ENCODE measurements around the gene ABCA3. TPM values are rescaled to one million over a fixed set of nuclear protein-coding genes. Genes with fewer than 3 reads are reported as not detected.

Gene ABCA3
- total and polyA plus RNA-seq, 3 experiments from 2014 or later = 4.1 to 7.9 (median 7.0) TPM

DNA sequence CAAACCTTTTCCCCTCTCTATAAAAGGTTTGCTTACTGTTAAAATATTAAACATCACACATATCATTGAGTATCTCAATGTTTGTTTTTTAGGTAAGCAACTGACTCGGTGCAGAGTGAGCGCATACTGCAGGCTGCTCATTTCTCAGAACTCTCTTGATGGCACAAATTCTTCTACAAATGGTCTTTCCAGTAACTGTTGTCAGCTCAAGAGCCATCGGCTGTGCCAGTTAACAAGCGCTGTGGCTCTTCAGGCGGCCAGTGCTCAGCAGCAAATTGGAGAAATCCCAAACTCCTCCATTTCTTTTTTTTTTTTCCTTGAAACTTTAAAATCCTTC, 8.6 kb downstream of the ABCA3 start:
- ChIA-PET CTCF (no interaction called here), POLR2A (no interaction called here)
- Mint-ChIP-seq H3K27me3 (peaks cover 3 to 11% of the 10 kb centered on the region in 2 donors), H3K36me3 (peaks cover 0 to 1% (median 0%) of the 10 kb centered on the region in 3 donors), H3K9me3 (no peaks in the 10 kb centered on the region), H3K4me3 (no peak overlapping the region), H3K4me1 (peaks cover 0 to 8% (median 4%) of the 10 kb centered on the region in 3 donors), H3K27ac (no peak overlapping the region)
- no peak for DNase-seq
- Histone ChIP-seq H3K27me3 (ENCODE audit: insufficient read depth, low read length, poor library complexity, severe bottlenecking) (no peaks in the 10 kb centered on the region), H3K4me1 (ENCODE audit: insufficient read depth, low read length) (no peaks in the 10 kb centered on the region), H3K4me3 (ENCODE audit: low read length) (no peak overlapping the region), H3K9me3 (ENCODE audit: low read length) (no peaks in the 10 kb centered on the region), H3K27ac (ENCODE audit: low read depth, low read length) (no peak overlapping the region), H3K36me3 (ENCODE audit: insufficient read depth, low read length) (no peaks in the 10 kb centered on the region)

- Mint-ChIP-seq H3K4me3 (no peak overlapping the region), H3K27ac (no peak overlapping the region), H3K9me3 (no peaks in the 10 kb centered on the region), H3K4me1 (peaks cover 0 to 8% (median 4%) of the 10 kb centered on the region in 3 donors), H3K27me3 (peaks cover 3 to 11% of the 10 kb centered on the region in 2 donors), H3K36me3 (peaks cover 0 to 1% (median 0%) of the 10 kb centered on the region in 3 donors)
- Histone ChIP-seq H3K27ac (ENCODE audit: low read depth, low read length) (no peak overlapping the region), H3K4me1 (ENCODE audit: insufficient read depth, low read length) (no peaks in the 10 kb centered on the region), H3K36me3 (ENCODE audit: insufficient read depth, low read length) (no peaks in the 10 kb centered on the region), H3K9me3 (ENCODE audit: low read length) (no peaks in the 10 kb centered on the region), H3K27me3 (ENCODE audit: insufficient read depth, low read length, poor library complexity, severe bottlenecking) (no peaks in the 10 kb centered on the region), H3K4me3 (ENCODE audit: low read length) (no peak overlapping the region)
- POLR2A ChIA-PET = no interaction called here
- CTCF ChIA-PET = no interaction called here
- DNase-seq = no peak
Observed at GRCh38 chr16:2331199-2331930, 9.2 kb downstream of the ABCA3 start.

DNA sequence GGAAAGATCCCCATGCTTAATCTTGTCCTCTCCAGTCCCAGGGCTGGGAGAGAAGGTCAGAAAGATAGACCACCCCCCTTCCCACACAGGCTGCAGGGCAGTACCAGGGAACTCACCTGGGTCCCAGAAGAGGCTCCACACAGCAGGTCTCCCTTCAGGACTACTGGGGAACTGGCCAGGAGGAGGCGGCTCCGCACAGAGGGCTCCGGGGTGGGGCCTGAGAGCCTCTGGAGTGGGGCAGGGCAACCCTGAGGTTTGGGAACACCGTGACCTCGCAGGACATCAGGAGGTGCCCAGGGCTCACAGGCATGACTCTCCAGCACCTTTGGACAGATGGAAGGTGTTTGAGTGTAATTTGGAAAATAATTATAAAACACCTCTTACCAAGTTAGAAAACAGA, 11.0 kb downstream of the ABCA3 start:
- Mint-ChIP-seq H3K9me3 (no peaks in the 10 kb centered on the region), H3K27me3 (peaks cover 3 to 11% of the 10 kb centered on the region in 2 donors), H3K4me1 (no peaks in the 10 kb centered on the region), H3K36me3 (peaks cover 0 to 11% (median 1%) of the 10 kb centered on the region in 3 donors), H3K4me3 (no peak overlapping the region), H3K27ac (no peak overlapping the region)
- Histone ChIP-seq H3K9me3 (ENCODE audit: low read length) (no peaks in the 10 kb centered on the region), H3K27me3 (ENCODE audit: insufficient read depth, low read length, poor library complexity, severe bottlenecking) (no peaks in the 10 kb centered on the region), H3K4me1 (ENCODE audit: insufficient read depth, low read length) (no peaks in the 10 kb centered on the region), H3K36me3 (ENCODE audit: insufficient read depth, low read length) (no peaks in the 10 kb centered on the region), H3K27ac (ENCODE audit: low read depth, low read length) (no peak overlapping the region), H3K4me3 (ENCODE audit: low read length) (no peak overlapping the region)
- ChIA-PET CTCF (no interaction called here), POLR2A (interaction anchor here (0.6 to 0.7 kb wide), 2 partner anchors 11 to 1442 kb away, joined by 3 to 4 read pairs; partner anchors contain the start of gene ABCA3)
- DNase-seq = no peak

DNA sequence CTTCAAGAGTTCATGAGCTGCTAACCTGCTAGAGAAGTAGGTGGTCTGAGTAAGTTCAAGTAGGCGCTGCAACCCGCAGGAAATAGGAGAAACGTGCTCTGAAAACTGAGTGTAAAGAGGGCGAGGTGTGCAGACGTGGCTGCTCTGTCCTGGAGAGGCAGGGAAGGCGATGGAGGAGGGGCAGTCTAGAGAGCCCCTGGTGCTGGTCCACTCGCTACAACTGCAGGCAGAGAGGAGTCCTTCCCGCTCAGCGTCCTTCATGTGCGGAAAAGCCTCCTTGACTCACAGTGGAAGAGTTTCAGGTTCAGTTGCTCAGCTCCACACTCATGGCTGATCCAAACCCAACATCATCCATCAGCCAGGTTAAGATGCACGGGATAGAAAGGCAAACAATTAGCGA, 12.1 kb downstream of the ABCA3 start:
- H3K9me3 Mint-ChIP-seq = no peaks in the 10 kb centered on the region
- CTCF ChIA-PET = interaction anchor here (0.8 to 2.6 kb wide), 2 partner anchors 12 to 146 kb away, joined by 3 to 6 read pairs; partner anchors contain the start of genes ABCA3 and TBC1D24

GRCh38 chr16:2326191-2326590, 14.3 kb downstream of the ABCA3 start:
- no peak for DNase-seq
- no peaks in the 10 kb centered on the region for H3K4me1 Mint-ChIP-seq
- H3K4me3 Mint-ChIP-seq = no peak overlapping the region
- no peaks in the 10 kb centered on the region for H3K36me3 ChIP-seq (ENCODE audit: insufficient read depth, low read length)
- POLR2A ChIA-PET = no interaction called here
- no peaks in the 10 kb centered on the region for H3K9me3 ChIP-seq (ENCODE audit: low read length)
- no peaks in the 10 kb centered on the region for H3K9me3 Mint-ChIP-seq
- H3K4me1 ChIP-seq (ENCODE audit: insufficient read depth, low read length) = no peaks in the 10 kb centered on the region
- CTCF ChIA-PET = no interaction called here
- no peak overlapping the region for H3K27ac Mint-ChIP-seq
- H3K27me3 Mint-ChIP-seq = peaks cover 0 to 4% of the 10 kb centered on the region in 2 donors
- no peaks in the 10 kb centered on the region for H3K27me3 ChIP-seq (ENCODE audit: insufficient read depth, low read length, poor library complexity, severe bottlenecking)
- peaks cover 0 to 27% (median 9%) of the 10 kb centered on the region in 3 donors for H3K36me3 Mint-ChIP-seq
- no peak overlapping the region for H3K4me3 ChIP-seq (ENCODE audit: low read length)
- no peak overlapping the region for H3K27ac ChIP-seq (ENCODE audit: low read depth, low read length)

More for the DNA sequence above, 12.1 kb downstream of the ABCA3 start:
- H3K27me3 ChIP-seq (ENCODE audit: insufficient read depth, low read length, poor library complexity, severe bottlenecking) = no peaks in the 10 kb centered on the region
- H3K4me1 ChIP-seq (ENCODE audit: insufficient read depth, low read length) = no peaks in the 10 kb centered on the region
- no peaks in the 10 kb centered on the region for H3K9me3 ChIP-seq (ENCODE audit: low read length)
- POLR2A ChIA-PET = no interaction called here
- DNase-seq = no peak
- no peak overlapping the region for H3K27ac ChIP-seq (ENCODE audit: low read depth, low read length)
- Mint-ChIP-seq H3K27ac (no peak overlapping the region), H3K4me1 (no peaks in the 10 kb centered on the region), H3K36me3 (peaks cover 0 to 20% (median 5%) of the 10 kb centered on the region in 3 donors), H3K27me3 (peaks cover 3 to 11% of the 10 kb centered on the region in 2 donors), H3K4me3 (no peak overlapping the region)
- no peaks in the 10 kb centered on the region for H3K36me3 ChIP-seq (ENCODE audit: insufficient read depth, low read length)
- H3K4me3 ChIP-seq (ENCODE audit: low read length) = no peak overlapping the region

GRCh38 chr16:2325791-2326190, 14.7 kb downstream of the ABCA3 start:
- no peak for DNase-seq
- Histone ChIP-seq H3K4me1 (ENCODE audit: insufficient read depth, low read length) (no peaks in the 10 kb centered on the region), H3K4me3 (ENCODE audit: low read length) (no peak overlapping the region), H3K27me3 (ENCODE audit: insufficient read depth, low read length, poor library complexity, severe bottlenecking) (no peaks in the 10 kb centered on the region), H3K27ac (ENCODE audit: low read depth, low read length) (no peak overlapping the region), H3K9me3 (ENCODE audit: low read length) (no peaks in the 10 kb centered on the region), H3K36me3 (ENCODE audit: insufficient read depth, low read length) (no peaks in the 10 kb centered on the region)
- H3K9me3 Mint-ChIP-seq = no peaks in the 10 kb centered on the region
- POLR2A ChIA-PET = no interaction called here
- no peak overlapping the region for H3K4me3 Mint-ChIP-seq
- CTCF ChIA-PET = no interaction called here
- H3K27me3 Mint-ChIP-seq = peaks cover 0 to under 1% of the 10 kb centered on the region in 2 donors
- no peak overlapping the region for H3K27ac Mint-ChIP-seq
- H3K4me1 Mint-ChIP-seq = no peaks in the 10 kb centered on the region
- H3K36me3 Mint-ChIP-seq = peaks cover 0 to 27% (median 10%) of the 10 kb centered on the region in 3 donors

DNA sequence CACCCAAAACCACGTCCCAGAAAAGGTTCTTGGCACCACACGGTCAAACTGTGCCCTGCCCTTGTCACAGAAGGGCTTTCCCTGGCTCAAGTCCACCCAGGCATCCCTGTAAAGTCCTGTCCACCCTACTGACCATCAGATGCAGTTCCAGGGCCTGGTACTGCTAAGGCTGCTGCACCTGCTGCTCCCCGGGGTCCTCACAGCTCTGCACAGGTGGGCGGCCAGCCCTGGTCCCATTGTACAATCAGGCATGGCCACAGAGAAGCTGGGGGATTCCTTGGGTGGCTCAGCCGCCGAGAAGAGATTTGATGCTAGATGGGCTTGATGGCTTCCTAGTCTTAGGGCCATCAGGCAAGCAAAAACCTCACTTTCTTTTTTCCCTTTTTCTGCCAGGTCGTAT, 15.3 kb downstream of the ABCA3 start:
- H3K9me3 Mint-ChIP-seq = no peaks in the 10 kb centered on the region
- Histone ChIP-seq H3K4me3 (ENCODE audit: low read length) (no peak overlapping the region), H3K36me3 (ENCODE audit: insufficient read depth, low read length) (no peaks in the 10 kb centered on the region), H3K27me3 (ENCODE audit: insufficient read depth, low read length, poor library complexity, severe bottlenecking) (no peaks in the 10 kb centered on the region), H3K9me3 (ENCODE audit: low read length) (no peaks in the 10 kb centered on the region), H3K4me1 (ENCODE audit: insufficient read depth, low read length) (no peaks in the 10 kb centered on the region), H3K27ac (ENCODE audit: low read depth, low read length) (no peak overlapping the region)
- no peak overlapping the region for H3K4me3 Mint-ChIP-seq
- CTCF ChIA-PET = no interaction called here
- POLR2A ChIA-PET = no interaction called here
- DNase-seq = no peak
- peaks cover 0 to 27% (median 10%) of the 10 kb centered on the region in 3 donors for H3K36me3 Mint-ChIP-seq
- no peaks in the 10 kb centered on the region for H3K4me1 Mint-ChIP-seq
- no peaks in the 10 kb centered on the region for H3K27me3 Mint-ChIP-seq
- no peak overlapping the region for H3K27ac Mint-ChIP-seq

- H3K4me3 Mint-ChIP-seq = no peak overlapping the region
- H3K9me3 Mint-ChIP-seq = no peaks in the 10 kb centered on the region
- Histone ChIP-seq H3K4me1 (ENCODE audit: insufficient read depth, low read length) (no peaks in the 10 kb centered on the region), H3K4me3 (ENCODE audit: low read length) (no peak overlapping the region), H3K27ac (ENCODE audit: low read depth, low read length) (no peak overlapping the region), H3K36me3 (ENCODE audit: insufficient read depth, low read length) (no peaks in the 10 kb centered on the region), H3K27me3 (ENCODE audit: insufficient read depth, low read length, poor library complexity, severe bottlenecking) (no peaks in the 10 kb centered on the region), H3K9me3 (ENCODE audit: low read length) (no peaks in the 10 kb centered on the region)
- H3K27ac Mint-ChIP-seq = peak overlapping the region in 1 of 8 donors; percentile 11
- no peak for DNase-seq
- CTCF ChIA-PET = no interaction called here
- H3K36me3 Mint-ChIP-seq = peaks cover 0 to 28% (median 10%) of the 10 kb centered on the region in 3 donors
- POLR2A ChIA-PET = no interaction called here
- no peaks in the 10 kb centered on the region for H3K4me1 Mint-ChIP-seq
- no peaks in the 10 kb centered on the region for H3K27me3 Mint-ChIP-seq
Observed at GRCh38 chr16:2324296-2324859, 16.1 kb downstream of the ABCA3 start.
